GM12878 (cell line): Measurements from ENCODE around the gene LSM10. TPM values are rescaled to one million over a fixed set of nuclear protein-coding genes. Genes with fewer than 3 reads are reported as not detected.

Source experiments
- ATAC-seq: fragments of 200-7000 bp; cut with Tn5 transposase; 3 replicates; pipeline ENCODE4 v1.9.1; 2020; ENCODE audit warnings: mild to moderate bottlenecking, moderate library complexity
- BruUV-seq: library from RNA; stranded (reverse); fragments of 400-500 nt; replicated peaks from 2 replicates; lab custom pipeline; 2021; lab: Mats Ljungman, UMichigan
- CTCF ChIA-PET: fragments of 300-600 bp; sonication (Branson Sonifier 250); formaldehyde crosslinking; extraction: SDS; loops from one replicate; lab custom pipeline; 2021; ENCODE audit warnings: inconsistent platforms; lab: Yijun Ruan, JAX
- POLR2A ChIA-PET: fragments of 350-600 bp; formaldehyde crosslinking; extraction: SDS; loops from one replicate; lab custom pipeline; 2021; ENCODE audit warnings: inconsistent platforms; lab: Charles Lee
- RAD21 ChIA-PET: fragments of 300-600 bp; sonication (Branson Sonifier 250); formaldehyde crosslinking; loops from one replicate; lab custom pipeline; 2023; ENCODE audit warnings: antibody characterized with exemption; ENCODE audit not compliant: unreplicated experiment; lab: Charles Lee
- SMC1A ChIA-PET: fragments of 300-600 bp; sonication (Branson Sonifier 250); formaldehyde crosslinking; loops from one replicate; lab custom pipeline; 2023; ENCODE audit not compliant: unreplicated experiment, uncharacterized antibody; lab: Charles Lee
- DNase-seq: peaks from one replicate; pipeline ENCODE4 v3.0.0-alpha.2; 2011; ENCODE audit warnings: low read depth, low spot score
- FAIRE-seq: peaks from 3 replicates; lab custom pipeline; 2011; peaks lifted over from hg19 to GRCh38; lab: Jason Lieb, UNC
- H2AFZ ChIP-seq: 2 replicates; pipeline ENCODE4 v1.6.0; 2011; ENCODE audit warnings: low read depth, low read length, control low read depth; ENCODE audit not compliant: control insufficient read depth
- H3K27ac ChIP-seq: 2 replicates; pipeline ENCODE4 v1.5.1; 2011; ENCODE audit warnings: control low read depth; ENCODE audit not compliant: control insufficient read depth, insufficient read depth
- H3K27me3 ChIP-seq, 2 experiments: replicated peaks in 1 of 2; 2 replicates each; pipeline versions ENCODE4 v1.6.0 to v1.6.1; 2011; ENCODE audit warnings: low read length in 1 of 2; ENCODE audit not compliant: control insufficient read depth in 2 of 2, insufficient read depth in 2 of 2
- H3K36me3 ChIP-seq, 2 experiments: 2 replicates each; pipeline ENCODE4 v1.5.1; 2011; ENCODE audit warnings: low read length in 1 of 2; ENCODE audit not compliant: control insufficient read depth in 2 of 2, insufficient read depth in 2 of 2
- H3K4me1 ChIP-seq: 2 replicates; pipeline ENCODE4 v1.6.1; 2011; ENCODE audit warnings: mild to moderate bottlenecking, low read length, moderate library complexity, mixed read lengths; ENCODE audit not compliant: control insufficient read depth, insufficient read depth
- H3K4me2 ChIP-seq: 2 replicates; pipeline ENCODE4 v1.6.0; 2011; ENCODE audit warnings: control low read depth; ENCODE audit not compliant: control insufficient read depth, insufficient read depth
- H3K4me3 ChIP-seq: fragments of 200-600 bp; sonication (generic); 2 replicates; pipeline ENCODE4 v1.5.1; 2016
- H3K79me2 ChIP-seq: 2 replicates; pipeline ENCODE4 v1.6.0; 2011; ENCODE audit warnings: low read length; ENCODE audit not compliant: control insufficient read depth, insufficient read depth
- H3K9ac ChIP-seq: 2 replicates; pipeline ENCODE4 v1.8.0; 2011; ENCODE audit warnings: low read length, control low read depth, mixed read lengths; ENCODE audit not compliant: control insufficient read depth, insufficient read depth
- H3K9me3 ChIP-seq: replicated peaks from 3 replicates; pipeline ENCODE4 v1.5.1; 2011; ENCODE audit warnings: mild to moderate bottlenecking, low read length; ENCODE audit not compliant: control insufficient read depth, insufficient read depth
- H4K20me1 ChIP-seq: 2 replicates; pipeline ENCODE4 v1.6.0; 2011; ENCODE audit not compliant: control insufficient read depth, insufficient read depth
- BCL3 ChIP-seq: IDR thresholded peaks from 2 replicates; pipeline ENCODE4 v1.6.1; 2011; ENCODE audit warnings: borderline replicate concordance, low read depth, mild to moderate bottlenecking, moderate library complexity, low read length; ENCODE audit not compliant: insufficient read depth, poor library complexity, severe bottlenecking
- CEBPZ ChIP-seq: fragments of 150-350 bp; IDR thresholded peaks from 2 replicates; pipeline ENCODE4 v1.6.1; 2016; ENCODE audit warnings: low read depth, low read length
- CTCF ChIP-seq, 3 experiments: IDR thresholded peaks in 2 of 3; conservative IDR thresholded peaks in 1 of 3; 2 replicates each; pipeline ENCODE4 v1.5.1; 2011; ENCODE audit warnings: low read depth in 3 of 3, low read length in 3 of 3, mild to moderate bottlenecking in 3 of 3, control low read depth in 2 of 3, moderate library complexity in 2 of 3, inconsistent platforms in 1 of 3, mixed read lengths in 1 of 3; ENCODE audit not compliant: control insufficient read depth in 2 of 3, insufficient read depth in 1 of 3; ENCODE audit errors: extremely low read depth in 1 of 3
- IKZF1 ChIP-seq: fragments of 450-650 bp; conservative IDR thresholded peaks from 2 replicates; pipeline ENCODE4 v1.6.1; 2017; ENCODE audit warnings: antibody characterized with exemption, mild to moderate bottlenecking
- IRF3 ChIP-seq: fragments of 450-650 bp; IDR thresholded peaks from 2 replicates; pipeline ENCODE4 v1.6.1; 2014; ENCODE audit warnings: mild to moderate bottlenecking
- JUND ChIP-seq: IDR thresholded peaks from 2 replicates; pipeline ENCODE4 v1.6.1; 2012; ENCODE audit warnings: low read depth, mild to moderate bottlenecking, low read length, improper control_type of control experiment, moderate library complexity
- NR2F1 ChIP-seq: fragments of 450-650 bp; conservative IDR thresholded peaks from 2 replicates; pipeline ENCODE4 v1.6.1; 2017; ENCODE audit warnings: mild to moderate bottlenecking
- RELA ChIP-seq: fragments of 450-650 bp; IDR thresholded peaks from 2 replicates; pipeline ENCODE4 v1.8.0; 2014; ENCODE audit warnings: borderline replicate concordance; ENCODE audit not compliant: partially characterized antibody
- RUNX3 ChIP-seq: IDR thresholded peaks from 2 replicates; pipeline ENCODE4 v1.6.1; 2012; ENCODE audit warnings: low read length, inconsistent platforms
- TARDBP ChIP-seq: IDR thresholded peaks from 2 replicates; pipeline ENCODE4 v1.6.1; 2016; ENCODE audit warnings: borderline replicate concordance
- USF2 ChIP-seq: IDR thresholded peaks from 2 replicates; pipeline ENCODE4 v1.6.1; 2011; ENCODE audit warnings: low read depth, low read length, improper control_type of control experiment, borderline replicate concordance
- WGBS: methylation state at CpG from one replicate; pipeline ENCODE4 v1.1.6; 2016; ENCODE audit warnings: low lambda C conversion rate; ENCODE audit not compliant: insufficient replicate concordance, insufficient coverage; ENCODE audit errors: missing lambda C conversion rate; 5-methylcytosine and 5-hydroxymethylcytosine counted together
- in situ Hi-C: fragments of 300-500 bp; cut with MboI; formaldehyde crosslinking; loops from 9 replicates; pipeline ENCODE4 v1.14.3; 2018; ENCODE audit warnings: mixed read lengths
- intact Hi-C: fragments of 100-400 bp; cut with micrococcal nuclease; formaldehyde crosslinking; loops from one replicate; pipeline ENCODE4 v1.14.2; 2022; ENCODE audit not compliant: unreplicated experiment
- polyA plus RNA-seq, 11 experiments: library from polyadenylated mRNA; depleted of rRNA in 4 of 11; unstranded in 6 of 11; stranded (reverse) in 5 of 11; fragments of >200 nt; fragmentation: Nextera tagmentation in 4 of 11; fragmentation: Illumina TruSeq in 1 of 11; extraction: Ambion mirVana in 4 of 11; extraction: Trizol in 1 of 11; gene quantifications; 1 replicate in 1 of 11; 2 replicates in 10 of 11; pipeline versions ENCODE4 v1.2.1 to v1.2.3, GENCODE V29; 2011 to 2016; ENCODE audit warnings: inconsistent platforms in 2 of 11, missing spikeins in 2 of 11, low read depth in 1 of 11
- total RNA-seq, 4 experiments: library from RNA; depleted of rRNA in 3 of 4; stranded (reverse); fragments of >200 nt in 3 of 4; fragmentation: Illumina TruSeq in 1 of 4; extraction: Trizol in 1 of 4; gene quantifications; 2 replicates each; pipeline versions ENCODE4 v1.2.1 to v1.2.3, GENCODE V29; 2013 to 2021

LSM10 gene
- total and polyA plus RNA-seq, 10 of the 15 experiments (the other 5 are each of a cell fraction or from before 2014, with no cell fraction given): 13.1 to 103 (median 57.5) TPM

- DNase-seq (no peak), FAIRE-seq (no peak), ATAC-seq (no peak)
- TF ChIP-seq CEBPZ (no peak), IRF3 (no peak), BCL3 (no peak), IKZF1 (no peak), NR2F1 (no peak), CTCF (IDR thresholded peaks at IDR 0.05 in 2 of 3, conservative IDR thresholded peaks at IDR 0.05 in 1 of 3; ENCODE audit: control insufficient read depth in 2 of 3, extremely low read depth in 1 of 3, insufficient read depth in 1 of 3, low read depth in 3 of 3, low read length in 3 of 3) (no peak), RUNX3 (no peak), USF2 (no peak), RELA (no peak), TARDBP (no peak), JUND (no peak)
- no peak overlapping the region for H2AFZ ChIP-seq
- H3K27ac ChIP-seq: no peak overlapping the region
- no peaks in the 10 kb centered on the region for H3K27me3 ChIP-seq
- no peak overlapping the region for H3K4me3 ChIP-seq
- no peaks in the 10 kb centered on the region; the same call in 2 of the 3 replicates for H3K9me3 ChIP-seq
- H3K79me2 ChIP-seq: no peaks in the 10 kb centered on the region
- no peak overlapping the region for H3K9ac ChIP-seq
- ChIA-PET CTCF (interaction anchor here (0.6 to 4.4 kb wide), 14 partner anchors 10 to 269 kb away, joined by 3 to 59 read pairs (median 6); partner anchors contain the start of genes SH3D21 and TRAPPC3), POLR2A (interaction anchor here (0.7 to 0.9 kb wide), 3 partner anchors 13 to 52 kb away, joined by 3 to 5 read pairs (median 4); no protein-coding TSS in a partner anchor), RAD21 (interaction anchor here (0.5 to 2.3 kb wide), 12 partner anchors 14 to 269 kb away, joined by 3 to 15 read pairs (median 6); partner anchors contain the start of genes LSM10, SH3D21 and TRAPPC3), SMC1A (interaction anchor here (0.6 to 2.9 kb wide), 16 partner anchors 22 to 493 kb away, joined by 3 to 16 read pairs (median 4); partner anchors contain the start of genes THRAP3 and TRAPPC3)
- in situ Hi-C loops: no loop called here
- no TSS peak for BruUV-seq
- no peak overlapping the region for H3K4me2 ChIP-seq
- no peaks in the 10 kb centered on the region for H3K36me3 ChIP-seq
- intact Hi-C loops: no loop called here
- no peaks in the 10 kb centered on the region for H4K20me1 ChIP-seq
- WGBS: 82% methylated on average over 3 of the region's 3 CpGs
- H3K4me1 ChIP-seq: peaks cover 6% of the 10 kb centered on the region; the same call in 1 of the 2 replicates
These were observed 21.4 kb upstream of the LSM10 start for GRCh38 chr1:36419140-36419539.
